ENCODE results near the gene FCGR3B.
"Not testable (repeated sequence)": the region's sequence is repeated elsewhere in the genome, so short reads cannot be mapped to it uniquely, and the experiment has no call there.

GRCh38 chr1:161663569-161663968 is 32.6 kb upstream of the FCGR3B start:
- TF ChIP-seq CTCF (IDR thresholded peaks at IDR 0.05; ENCODE audit: low read length); EZH2 (IDR thresholded peaks at IDR 0.05; ENCODE audit: borderline replicate concordance, low read length): not testable (repeated sequence)
